NT2/D1 (cell line): ENCODE measurements around the gene RBM38.

Experiments used
- DNase-seq: peaks from one replicate; pipeline ENCODE4 v3.0.0-alpha.2; 2011; ENCODE audit warnings: low read depth, low spot score
- H3K27me3 ChIP-seq: 2 replicates; pipeline ENCODE4 v1.6.0; 2011; ENCODE audit warnings: mild to moderate bottlenecking; ENCODE audit not compliant: insufficient read length, insufficient read depth
- H3K36me3 ChIP-seq: 2 replicates; pipeline ENCODE4 v1.6.1; 2011; ENCODE audit warnings: mild to moderate bottlenecking, low read length, mixed read lengths; ENCODE audit not compliant: insufficient read depth, insufficient read length
- H3K4me1 ChIP-seq: 2 replicates; pipeline ENCODE4 v1.5.1; 2011; ENCODE audit not compliant: insufficient read depth, insufficient read length
- H3K4me3 ChIP-seq: 2 replicates; pipeline ENCODE4 v1.5.1; 2011; ENCODE audit warnings: low read depth; ENCODE audit not compliant: insufficient read length
- H3K9ac ChIP-seq: 2 replicates; pipeline ENCODE4 v1.6.0; 2011; ENCODE audit warnings: low read depth; ENCODE audit not compliant: insufficient read length
- H3K9me3 ChIP-seq: 2 replicates; pipeline ENCODE4 v1.5.1; 2011; ENCODE audit warnings: mild to moderate bottlenecking, low read length; ENCODE audit not compliant: insufficient read depth
- SUZ12 ChIP-seq: IDR thresholded peaks from 2 replicates; pipeline ENCODE4 v1.6.1; 2011; ENCODE audit not compliant: insufficient read length, insufficient read depth; ENCODE audit errors: extremely low read depth
- YY1 ChIP-seq: IDR thresholded peaks from 2 replicates; pipeline ENCODE4 v1.6.1; 2011; ENCODE audit not compliant: insufficient read length, insufficient read depth
- ZNF274 ChIP-seq: IDR thresholded peaks from 2 replicates; pipeline ENCODE4 v1.6.1; 2011; ENCODE audit warnings: mild to moderate bottlenecking, low read depth, low read length

RBM38 gene

GRCh38 chr20:57382516-57382915 is 8.7 kb upstream of the RBM38 start:
- H3K4me3 ChIP-seq: no peak overlapping the region
- no peak for DNase-seq
- TF ChIP-seq SUZ12: no peak
- TF ChIP-seq YY1: no peak
- no peak for TF ChIP-seq ZNF274
- peaks cover 66% of the 10 kb centered on the region for H3K36me3 ChIP-seq
- no peaks in the 10 kb centered on the region for H3K4me1 ChIP-seq
- H3K9me3 ChIP-seq: no peaks in the 10 kb centered on the region
- H3K27me3 ChIP-seq: no peaks in the 10 kb centered on the region
- no peak overlapping the region for H3K9ac ChIP-seq

DNA sequence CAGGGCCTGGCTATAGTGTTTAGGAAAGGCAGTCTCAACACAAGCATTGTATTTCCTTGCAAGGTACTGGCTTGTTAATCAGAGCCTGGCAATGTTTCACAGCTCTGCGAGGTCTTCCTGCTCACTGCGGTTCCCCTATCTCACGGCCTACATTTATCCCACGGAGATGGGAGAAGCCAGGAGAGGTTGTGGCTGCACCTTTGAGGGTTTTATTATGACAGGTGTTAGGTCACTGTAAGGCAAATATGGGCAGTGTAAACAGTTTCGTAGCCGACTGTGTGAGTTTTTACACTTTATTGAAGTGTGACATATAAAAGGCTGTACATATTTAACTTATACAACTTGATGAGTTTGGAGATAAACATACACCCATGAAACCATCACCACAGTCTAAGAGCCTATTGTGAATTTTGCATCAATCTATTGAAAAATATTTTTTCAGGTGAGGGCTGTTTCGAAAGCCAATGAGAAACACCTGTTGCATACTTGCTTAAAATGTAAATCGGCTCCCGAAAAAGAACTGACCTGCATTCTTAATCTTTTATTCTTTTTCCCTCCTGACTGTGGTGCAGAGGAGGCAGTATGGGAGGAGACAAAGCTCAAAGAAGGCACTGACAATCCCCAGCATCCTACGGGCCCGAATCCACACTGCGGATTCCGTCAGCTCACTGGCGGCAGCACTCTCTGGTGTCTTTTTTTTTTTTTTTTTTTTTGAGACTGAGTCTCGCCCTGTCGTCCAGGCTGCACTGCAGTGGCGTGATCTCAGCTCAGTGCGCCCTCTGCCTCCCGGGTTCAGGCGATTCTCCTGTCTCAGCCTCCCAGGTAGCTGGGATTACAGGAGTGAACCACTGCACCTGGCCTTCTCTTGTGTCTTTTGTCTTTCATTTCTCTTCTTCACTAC is 7.5 kb upstream of the RBM38 start:
- H3K36me3 ChIP-seq: peaks cover 54% of the 10 kb centered on the region
- TF ChIP-seq ZNF274: no peak
- no peak for TF ChIP-seq SUZ12
- no peak for TF ChIP-seq YY1
- no peaks in the 10 kb centered on the region for H3K9me3 ChIP-seq
- DNase-seq: no peak
- no peak overlapping the region for H3K9ac ChIP-seq
- H3K4me3 ChIP-seq: no peak overlapping the region
- no peaks in the 10 kb centered on the region for H3K27me3 ChIP-seq
- no peaks in the 10 kb centered on the region for H3K4me1 ChIP-seq

DNA sequence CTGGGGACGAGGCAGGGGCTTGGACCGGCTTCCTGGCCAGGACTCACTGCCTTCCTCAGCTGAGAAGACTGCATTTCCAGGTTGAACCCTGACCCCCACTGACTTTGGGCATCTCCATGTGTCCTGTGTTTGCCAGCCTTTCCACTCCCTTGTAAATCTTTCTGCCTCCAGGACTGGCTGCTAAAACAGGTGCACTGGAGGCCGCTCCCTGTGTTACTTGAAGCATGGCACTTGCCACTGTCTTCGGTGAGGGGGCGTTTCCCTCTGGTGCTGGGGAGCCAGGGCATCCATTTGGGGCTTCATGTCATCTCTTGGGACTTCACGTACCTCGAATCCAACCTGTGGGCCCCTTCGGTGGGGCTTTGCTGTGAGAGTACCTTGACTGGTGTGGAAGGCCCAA is 6.7 kb upstream of the RBM38 start:
- Histone ChIP-seq H3K9me3 (no peaks in the 10 kb centered on the region), H3K4me3 (no peak overlapping the region), H3K9ac (peak overlapping the region; percentile 23), H3K36me3 (peaks cover 46% of the 10 kb centered on the region), H3K4me1 (no peaks in the 10 kb centered on the region), H3K27me3 (no peaks in the 10 kb centered on the region)
- DNase-seq: no peak
- TF ChIP-seq ZNF274: no peak
- TF ChIP-seq YY1: no peak
- TF ChIP-seq SUZ12: no peak

GRCh38 chr20:57384953-57385761 is 6.0 kb upstream of the RBM38 start:
- H3K36me3 ChIP-seq: peaks cover 39% of the 10 kb centered on the region
- no peak for DNase-seq
- H3K27me3 ChIP-seq: peaks cover 5% of the 10 kb centered on the region
- no peak overlapping the region for H3K4me3 ChIP-seq
- H3K4me1 ChIP-seq: peaks cover 3% of the 10 kb centered on the region
- no peak overlapping the region for H3K9ac ChIP-seq
- no peaks in the 10 kb centered on the region for H3K9me3 ChIP-seq
- TF ChIP-seq YY1 (no peak), ZNF274 (no peak), SUZ12 (no peak)

GRCh38 chr20:57385940-57386339 is 5.3 kb upstream of the RBM38 start:
- Histone ChIP-seq H3K4me3 (no peak overlapping the region), H3K4me1 (peaks cover 4% of the 10 kb centered on the region), H3K9ac (no peak overlapping the region), H3K27me3 (peaks cover 13% of the 10 kb centered on the region), H3K36me3 (peaks cover 31% of the 10 kb centered on the region), H3K9me3 (no peaks in the 10 kb centered on the region)
- no peak for DNase-seq
- TF ChIP-seq YY1: no peak
- TF ChIP-seq SUZ12: no peak
- TF ChIP-seq ZNF274: no peak

DNA sequence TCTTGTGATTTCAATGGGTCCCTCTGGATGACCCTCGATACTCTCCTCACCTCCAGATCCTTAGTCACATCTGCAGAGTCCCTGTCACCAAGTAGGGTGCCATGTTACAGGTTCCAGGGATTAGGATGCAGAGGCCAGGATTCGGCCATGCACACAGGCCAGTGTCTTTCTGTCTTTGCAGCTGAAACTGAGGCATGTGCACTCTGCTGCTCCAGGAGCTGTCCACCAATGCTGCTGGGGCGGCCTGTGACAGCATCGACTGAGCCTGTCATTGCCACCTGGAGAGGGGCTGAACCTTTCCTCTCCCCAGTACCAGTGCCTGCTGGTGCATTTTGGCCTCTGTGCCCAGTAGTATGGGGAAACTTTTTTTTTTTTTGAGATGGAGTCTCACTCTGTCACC is 4.4 kb upstream of the RBM38 start:
- no peak for DNase-seq
- Histone ChIP-seq H3K9ac (no peak overlapping the region), H3K4me1 (peaks cover 4% of the 10 kb centered on the region), H3K27me3 (peaks cover 13% of the 10 kb centered on the region), H3K9me3 (no peaks in the 10 kb centered on the region), H3K4me3 (no peak overlapping the region), H3K36me3 (peaks cover 30% of the 10 kb centered on the region)
- TF ChIP-seq YY1 (no peak), ZNF274 (no peak), SUZ12 (no peak)

GRCh38 chr20:57387463-57387862 is 3.7 kb upstream of the RBM38 start:
- no peak overlapping the region for H3K9ac ChIP-seq
- H3K4me1 ChIP-seq: peaks cover 7% of the 10 kb centered on the region
- no peak for DNase-seq
- peaks cover 13% of the 10 kb centered on the region for H3K27me3 ChIP-seq
- H3K9me3 ChIP-seq: no peaks in the 10 kb centered on the region
- TF ChIP-seq SUZ12 (no peak), YY1 (no peak), ZNF274 (no peak)
- H3K36me3 ChIP-seq: peaks cover 30% of the 10 kb centered on the region
- H3K4me3 ChIP-seq: no peak overlapping the region
